ENCODE measurements around the gene NAV3. TPM values are rescaled to one million over a fixed set of nuclear protein-coding genes. Genes with fewer than 3 reads are reported as not detected.

Gene NAV3
- total and polyA plus RNA-seq, 9 of the 15 experiments (the other 6 are each of a cell fraction or from before 2014, with no cell fraction given), result 0.04 TPM; not detected in 8

DNA sequence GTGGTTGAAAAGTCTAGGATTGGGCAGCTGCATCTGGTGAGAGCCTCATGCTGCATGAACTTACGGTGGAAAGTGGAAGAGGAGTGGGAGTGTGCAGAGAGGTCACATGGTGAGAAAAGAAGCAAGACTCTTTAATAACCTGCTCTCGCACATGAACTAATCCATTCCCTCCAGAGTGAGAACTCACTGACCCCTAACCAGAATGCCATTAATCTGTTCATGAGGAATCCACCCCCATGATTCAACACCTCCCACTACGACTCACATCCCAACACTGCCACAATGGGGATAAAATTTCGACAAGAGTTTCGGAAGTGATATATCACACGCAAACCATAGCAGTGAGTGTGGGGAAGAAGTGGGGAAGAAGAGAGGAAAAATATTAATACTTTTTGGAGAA is 377.4 kb downstream of the NAV3 start:
- H3K4me2 ChIP-seq (ENCODE audit: insufficient read depth, low read length), result no peak overlapping the region
- H3K36me3 ChIP-seq (ENCODE audit: control insufficient read depth, insufficient read depth, low read length), result no peaks in the 10 kb centered on the region
- FAIRE-seq (no peak), ATAC-seq (no peak), DNase-seq (ENCODE audit: extremely low read depth in 1 of 4, low spot score in 3 of 4) (no peak)
- no peak overlapping the region for H3K27ac ChIP-seq (ENCODE audit: extremely low read depth, low read depth, low read length)
- ChIA-PET POLR2A (no interaction called here), CTCF (ENCODE audit: low intra/inter-chr PET ratio) (no interaction called here)
- H3K9me1 ChIP-seq (ENCODE audit: control insufficient read depth, insufficient read depth, low read length), result no peaks in the 10 kb centered on the region
- intact Hi-C loops (cut with micrococcal nuclease), result no loop called here
- H4K20me1 ChIP-seq (replicated peaks; ENCODE audit: control insufficient read depth, insufficient read depth, low read length), result no peaks in the 10 kb centered on the region
- no TSS peak for BruUV-seq (replicated peaks)
- in situ Hi-C loops (cut with MboI), result no loop called here
- 3% methylated on average over 6 of the region's 6 CpGs for WGBS (ENCODE audit: insufficient coverage, low coverage, missing lambda C conversion rate)
- H3K4me3 ChIP-seq, result no peak overlapping the region
- no peaks in the 10 kb centered on the region for H3K4me1 ChIP-seq (replicated peaks in 1 of 2; ENCODE audit: control insufficient read depth in 2 of 2, insufficient read depth in 2 of 2, low read length in 2 of 2)
- TF ChIP-seq MTA1 (IDR thresholded peaks at IDR 0.05; ENCODE audit: borderline replicate concordance) (no peak), HCFC1 (IDR thresholded peaks at IDR 0.05; ENCODE audit: low read depth, low read length) (no peak), RBM15 (IDR thresholded peaks at IDR 0.05; ENCODE audit: insufficient read depth, low read length) (no peak), IFI16 (CRISPR knock-in tag; IDR thresholded peaks at IDR 0.05) (no peak), RBM22 (IDR thresholded peaks at IDR 0.05; ENCODE audit: low read depth, low read length, poor library complexity, severe bottlenecking) (no peak)
- no peaks in the 10 kb centered on the region for H3K27me3 ChIP-seq (ENCODE audit: control insufficient read depth in 2 of 2, insufficient read depth in 2 of 2, low read length in 2 of 2)
- H3K9me3 ChIP-seq (replicated peaks; ENCODE audit: control insufficient read depth, insufficient read depth, low read depth, low read length), result no peaks in the 10 kb centered on the region
- H3K9ac ChIP-seq (ENCODE audit: insufficient read depth in 1 of 2, low read depth in 2 of 2, low read length in 2 of 2), result no peak overlapping the region
- H2AFZ ChIP-seq (ENCODE audit: low read depth, low read length), result no peak overlapping the region
- H3K79me2 ChIP-seq (ENCODE audit: control insufficient read depth, insufficient read depth, low read length), result no peaks in the 10 kb centered on the region

- no peak overlapping the region for H3K9ac ChIP-seq (ENCODE audit: insufficient read depth in 1 of 2, low read depth in 2 of 2, low read length in 2 of 2)
- no peaks in the 10 kb centered on the region for H4K20me1 ChIP-seq (replicated peaks; ENCODE audit: control insufficient read depth, insufficient read depth, low read length)
- H3K4me2 ChIP-seq (ENCODE audit: insufficient read depth, low read length), result no peak overlapping the region
- H3K27ac ChIP-seq (ENCODE audit: extremely low read depth, low read depth, low read length), result no peak overlapping the region
- ATAC-seq (no peak), DNase-seq (ENCODE audit: extremely low read depth in 1 of 4, low spot score in 3 of 4) (no peak), FAIRE-seq (no peak)
- no TSS peak for BruUV-seq (replicated peaks)
- no peaks in the 10 kb centered on the region for H3K9me3 ChIP-seq (replicated peaks; ENCODE audit: control insufficient read depth, insufficient read depth, low read depth, low read length)
- H3K4me1 ChIP-seq (replicated peaks in 1 of 2; ENCODE audit: control insufficient read depth in 2 of 2, insufficient read depth in 2 of 2, low read length in 2 of 2), result no peaks in the 10 kb centered on the region
- WGBS (ENCODE audit: insufficient coverage, low coverage, missing lambda C conversion rate), result 0% methylated on average over 12 of the region's 12 CpGs
- in situ Hi-C loops (cut with MboI), result no loop called here
- H3K79me2 ChIP-seq (ENCODE audit: control insufficient read depth, insufficient read depth, low read length), result no peaks in the 10 kb centered on the region
- no peaks in the 10 kb centered on the region for H3K27me3 ChIP-seq (ENCODE audit: control insufficient read depth in 2 of 2, insufficient read depth in 2 of 2, low read length in 2 of 2)
- POLR2A ChIA-PET, result no interaction called here
- intact Hi-C loops (cut with micrococcal nuclease), result no loop called here
- H3K9me1 ChIP-seq (ENCODE audit: control insufficient read depth, insufficient read depth, low read length), result no peaks in the 10 kb centered on the region
- CTCF ChIA-PET (ENCODE audit: low intra/inter-chr PET ratio), result no interaction called here
- H3K36me3 ChIP-seq (ENCODE audit: control insufficient read depth, insufficient read depth, low read length), result no peaks in the 10 kb centered on the region
- H3K4me3 ChIP-seq, result no peak overlapping the region
- H2AFZ ChIP-seq (ENCODE audit: low read depth, low read length), result no peak overlapping the region
- no peak for TF ChIP-seq JUND (IDR thresholded peaks at IDR 0.05; ENCODE audit: borderline replicate concordance, low read depth, low read length)
- TF ChIP-seq JUND (tag; IDR thresholded peaks at IDR 0.05; ENCODE audit: borderline replicate concordance, low read depth, low read length), result no peak
- no peak for TF ChIP-seq ZNF347 (CRISPR knock-in tag; IDR thresholded peaks at IDR 0.05; ENCODE audit: low read depth)
- TF ChIP-seq HMG20B (CRISPR knock-in tag; IDR thresholded peaks at IDR 0.05), result no peak
- no peak for TF ChIP-seq ZNF583 (CRISPR knock-in tag; IDR thresholded peaks at IDR 0.05)
Measured at GRCh38 chr12:78209846-78210505, 379.3 kb downstream of the NAV3 start.
